Measurements from ENCODE around the gene PRLHR.

DNA sequence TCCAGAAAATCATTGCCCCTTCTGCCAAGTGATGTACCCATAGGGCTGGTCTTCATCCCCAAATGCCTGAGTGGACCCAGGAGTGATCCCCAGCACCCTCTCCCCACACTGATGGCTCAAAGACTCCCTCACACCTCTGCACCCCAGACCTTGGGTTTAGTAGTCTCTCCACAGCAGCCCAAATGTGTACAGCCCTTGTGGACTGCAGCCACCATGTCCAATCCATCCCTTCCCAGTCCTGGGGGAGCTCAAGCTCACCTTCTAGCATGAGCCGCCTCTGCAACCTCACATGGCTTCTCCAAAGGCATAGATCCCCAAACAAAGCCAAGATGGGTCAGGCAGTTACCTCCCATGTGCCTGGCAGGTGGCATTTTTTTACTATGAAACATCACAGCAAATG lies 50.1 kb downstream of the PRLHR start:
- TF ChIP-seq ZNF532 (CRISPR knock-in tag; IDR thresholded peaks at IDR 0.05; ENCODE audit: borderline replicate concordance) (no peak), ATF3 (CRISPR knock-in tag; conservative IDR thresholded peaks at IDR 0.05) (no peak), PRDM15 (CRISPR knock-in tag; IDR thresholded peaks at IDR 0.05) (no peak), NFE2L1 (CRISPR knock-in tag; IDR thresholded peaks at IDR 0.05) (no peak), ATF1 (CRISPR knock-in tag; IDR thresholded peaks at IDR 0.05) (no peak), RORB (CRISPR knock-in tag; IDR thresholded peaks at IDR 0.05) (no peak), FOXP1 (CRISPR knock-in tag; IDR thresholded peaks at IDR 0.05; ENCODE audit: borderline replicate concordance) (no peak)
- TF ChIP-seq, protein P1, sequence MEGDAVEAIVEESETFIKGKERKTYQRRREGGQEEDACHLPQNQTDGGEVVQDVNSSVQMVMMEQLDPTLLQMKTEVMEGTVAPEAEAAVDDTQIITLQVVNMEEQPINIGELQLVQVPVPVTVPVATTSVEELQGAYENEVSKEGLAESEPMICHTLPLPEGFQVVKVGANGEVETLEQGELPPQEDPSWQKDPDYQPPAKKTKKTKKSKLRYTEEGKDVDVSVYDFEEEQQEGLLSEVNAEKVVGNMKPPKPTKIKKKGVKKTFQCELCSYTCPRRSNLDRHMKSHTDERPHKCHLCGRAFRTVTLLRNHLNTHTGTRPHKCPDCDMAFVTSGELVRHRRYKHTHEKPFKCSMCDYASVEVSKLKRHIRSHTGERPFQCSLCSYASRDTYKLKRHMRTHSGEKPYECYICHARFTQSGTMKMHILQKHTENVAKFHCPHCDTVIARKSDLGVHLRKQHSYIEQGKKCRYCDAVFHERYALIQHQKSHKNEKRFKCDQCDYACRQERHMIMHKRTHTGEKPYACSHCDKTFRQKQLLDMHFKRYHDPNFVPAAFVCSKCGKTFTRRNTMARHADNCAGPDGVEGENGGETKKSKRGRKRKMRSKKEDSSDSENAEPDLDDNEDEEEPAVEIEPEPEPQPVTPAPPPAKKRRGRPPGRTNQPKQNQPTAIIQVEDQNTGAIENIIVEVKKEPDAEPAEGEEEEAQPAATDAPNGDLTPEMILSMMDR (IDR thresholded peaks at IDR 0.05): no peak
- TF ChIP-seq, protein P2, sequence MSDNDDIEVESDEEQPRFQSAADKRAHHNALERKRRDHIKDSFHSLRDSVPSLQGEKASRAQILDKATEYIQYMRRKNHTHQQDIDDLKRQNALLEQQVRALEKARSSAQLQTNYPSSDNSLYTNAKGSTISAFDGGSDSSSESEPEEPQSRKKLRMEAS (CRISPR knock-in tag; IDR thresholded peaks at IDR 0.05): no peak
